GM21447 (cell line): ENCODE measurements around the gene SLC25A53.
"Not testable (repeated sequence)": the region's sequence is repeated elsewhere in the genome, so short reads cannot be mapped to it uniquely, and the experiment has no call there.

Experiments
- ATAC-seq: cut with Tn5 transposase; IDR thresholded peaks from one replicate; pipeline ENCODE4 v1.9.1; 2021; ENCODE audit not compliant: unreplicated experiment

SLC25A53 gene

GRCh38 chrX:104134583-104135261 lies 22.1 kb downstream of the SLC25A53 start:
- ATAC-seq, result no peak

GRCh38 chrX:104130808-104131207 lies 26.0 kb downstream of the SLC25A53 start:
- ATAC-seq, result no peak

GRCh38 chrX:104126856-104127255 lies 30.0 kb downstream of the SLC25A53 start:
- no peak for ATAC-seq

DNA sequence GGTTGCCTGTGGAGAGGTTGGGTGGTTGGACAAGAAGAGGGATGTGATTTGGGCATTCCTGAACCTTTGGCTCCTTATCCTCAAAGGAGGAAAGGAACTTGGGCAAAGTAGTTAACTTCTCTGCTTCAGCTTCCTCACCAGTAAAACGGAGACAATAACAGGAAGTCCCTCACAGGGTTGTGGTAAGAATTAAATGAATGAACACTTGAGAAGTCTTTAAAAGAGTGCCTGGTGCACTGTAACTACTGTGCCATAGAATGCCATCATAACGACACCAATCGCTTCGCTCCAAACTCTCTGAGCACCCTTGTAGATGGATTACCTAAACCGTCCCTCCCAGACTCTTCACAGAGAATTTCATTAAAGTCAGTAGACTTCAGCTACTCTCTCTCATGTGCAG lies 34.0 kb downstream of the SLC25A53 start:
- peak; percentile 58 for ATAC-seq

DNA sequence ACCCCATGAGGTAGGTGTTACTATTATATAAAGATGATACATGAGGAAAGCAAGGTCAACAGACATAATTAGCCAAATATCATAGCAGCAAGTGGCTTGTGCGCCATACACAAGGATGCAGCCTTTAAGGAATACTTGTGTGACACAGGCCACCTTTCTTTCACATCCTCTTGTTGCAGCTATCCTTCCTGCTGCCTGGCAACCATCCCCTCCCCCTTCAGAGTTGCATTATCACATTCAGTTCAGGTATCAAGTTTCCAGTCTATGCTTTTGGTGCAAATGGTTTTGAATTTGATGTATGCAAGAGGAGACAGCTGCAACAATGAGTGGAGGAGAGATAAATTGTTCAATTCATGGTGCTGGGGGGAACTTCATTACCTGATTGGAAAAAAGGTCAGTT lies 38.0 kb downstream of the SLC25A53 start:
- ATAC-seq, result no peak

GRCh38 chrX:104117759-104118158 lies 39.0 kb downstream of the SLC25A53 start:
- no peak for ATAC-seq

DNA sequence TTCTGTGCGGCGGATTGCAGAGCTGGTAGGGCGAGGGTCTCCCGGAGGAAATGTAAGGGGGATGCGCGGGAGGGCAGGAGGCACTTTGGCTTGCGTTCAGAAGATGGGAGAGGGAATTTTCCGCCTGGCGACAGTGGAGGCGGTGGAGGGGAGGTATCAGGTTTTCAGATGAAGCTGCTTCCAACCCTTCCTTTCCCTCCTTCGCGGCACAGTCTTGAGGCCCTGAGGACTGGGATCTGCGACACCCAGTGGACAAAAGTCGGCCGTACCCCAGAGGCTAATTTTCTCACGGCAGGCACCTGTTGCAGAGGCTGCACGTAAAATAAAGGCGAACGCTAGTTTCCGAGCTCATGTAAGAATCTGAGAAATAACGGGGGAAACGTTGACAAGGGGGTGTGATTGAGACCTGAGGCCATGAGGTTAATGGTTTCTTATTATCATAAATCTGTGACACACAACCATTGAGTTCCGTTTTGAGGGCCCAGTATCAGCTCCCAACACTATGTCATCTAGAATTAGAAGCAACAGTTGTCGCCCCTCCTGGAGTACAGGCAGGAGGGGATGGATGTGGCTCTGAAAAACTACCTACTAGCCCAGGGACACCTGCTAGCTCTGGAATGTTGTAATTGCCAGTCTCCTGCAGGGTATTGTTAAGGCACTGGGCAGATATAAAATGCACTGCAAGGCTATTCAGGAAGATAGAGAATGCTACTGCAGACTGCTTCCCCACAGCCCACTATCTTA lies 43.4 kb downstream of the SLC25A53 start:
- peak; percentile 55 for ATAC-seq

DNA sequence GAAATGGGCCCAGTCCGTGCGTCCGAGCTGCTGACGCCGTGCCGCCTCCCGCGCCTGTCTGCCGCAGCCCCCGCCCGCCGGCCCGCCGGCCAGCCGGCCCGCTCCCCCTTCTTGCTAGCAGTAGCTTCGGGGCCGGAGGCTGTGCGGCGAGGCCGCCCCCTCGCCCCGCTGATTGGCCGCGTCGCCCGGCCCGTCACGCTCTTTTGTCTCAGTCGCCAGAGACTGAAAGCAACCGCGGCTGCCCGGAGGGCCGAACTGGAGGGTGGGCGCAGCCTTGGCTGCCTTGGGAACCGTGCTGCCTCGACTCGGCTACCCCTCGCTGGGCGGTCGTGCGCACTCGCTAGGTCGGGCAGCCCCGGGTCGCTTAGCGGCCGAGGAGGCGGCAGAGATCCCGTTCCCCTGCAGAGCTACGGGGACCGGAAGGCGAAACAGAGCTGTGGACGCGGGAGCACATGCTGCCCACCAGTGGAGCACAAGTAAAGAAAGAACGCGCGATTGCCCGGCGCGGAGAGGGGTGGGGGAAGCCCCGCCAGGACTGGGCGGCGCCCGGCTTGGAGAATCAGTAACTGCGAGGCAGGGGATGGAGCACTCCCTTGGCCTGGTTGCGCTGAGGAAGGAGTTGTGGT lies 44.4 kb downstream of the SLC25A53 start, which contains the start of gene ZCCHC18:
ZCCHC18 (plus strand) TSS at position 198 of the 626 bp plus-strand sequence. CDS start 1,589 bp downstream, outside the sequence.
- ATAC-seq, result peak; percentile 62

GRCh38 chrX:104110491-104111240 lies 46.1 kb downstream of the SLC25A53 start:
- ATAC-seq, result peak; percentile 49

GRCh38 chrX:104108955-104109354 lies 47.9 kb downstream of the SLC25A53 start:
- ATAC-seq, result no peak

DNA sequence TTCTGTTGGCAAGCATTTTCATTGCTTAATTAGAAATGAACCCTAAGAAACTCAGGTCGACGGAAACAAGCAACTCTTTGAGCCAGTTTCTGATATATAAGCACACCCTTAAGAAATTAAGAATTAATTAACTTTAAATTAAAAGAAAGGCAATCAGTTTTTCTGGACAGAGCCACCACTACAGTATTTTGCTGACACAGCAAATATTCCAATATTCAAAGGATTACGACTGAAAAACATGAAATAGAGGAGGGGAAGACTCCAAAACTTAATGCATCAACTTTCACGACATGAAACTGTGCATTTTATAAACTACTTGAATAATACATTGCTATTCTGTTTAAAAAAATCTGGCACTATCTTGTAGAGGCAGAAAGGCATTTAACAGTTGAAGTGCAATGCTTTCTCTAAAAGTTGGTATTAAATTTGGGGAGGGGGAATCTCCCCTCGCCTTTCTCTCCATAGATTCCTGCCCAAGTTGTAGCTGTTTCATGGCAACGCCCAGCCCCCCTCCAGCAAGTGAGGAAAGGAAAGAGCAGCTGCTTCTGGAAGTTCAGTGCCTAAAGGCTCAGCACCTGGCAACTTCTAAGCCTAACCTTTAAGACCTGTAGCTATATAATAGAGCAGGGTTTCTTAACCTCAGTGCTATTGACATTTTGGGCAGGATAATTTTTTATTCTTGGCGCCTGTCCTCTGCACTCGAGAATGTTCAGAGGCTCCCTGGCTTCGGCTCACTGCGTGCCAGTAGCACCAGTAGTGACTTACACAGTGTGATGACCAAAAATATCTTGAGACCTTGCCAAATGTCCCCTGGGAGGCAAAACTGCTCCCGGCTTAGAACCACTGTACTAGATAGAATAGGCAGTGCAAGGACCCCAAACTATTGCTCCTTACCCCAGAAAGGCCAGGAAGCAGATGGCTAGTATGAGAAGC lies 51.2 kb downstream of the SLC25A53 start:
- no peak for ATAC-seq

DNA sequence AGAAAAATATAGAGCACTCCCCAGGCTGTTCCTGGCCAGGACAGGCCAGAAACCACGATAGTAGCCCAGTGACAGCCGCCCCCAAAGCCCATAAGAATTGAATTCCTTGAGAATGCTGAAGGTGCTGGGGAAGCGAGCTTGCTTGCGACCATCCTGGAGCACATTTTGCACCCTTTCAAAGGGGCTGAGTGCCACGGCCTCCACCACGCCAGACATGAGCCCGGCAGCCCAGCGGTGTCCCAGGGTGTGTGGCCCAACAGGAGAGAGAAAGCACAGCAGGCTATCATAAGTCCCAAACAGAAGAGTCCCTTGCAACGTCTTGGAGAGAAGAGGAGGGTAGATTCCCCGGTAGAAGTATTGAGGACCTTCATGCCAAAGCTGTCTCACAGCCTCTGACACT lies 52.1 kb downstream of the SLC25A53 start:
- no peak for ATAC-seq

DNA sequence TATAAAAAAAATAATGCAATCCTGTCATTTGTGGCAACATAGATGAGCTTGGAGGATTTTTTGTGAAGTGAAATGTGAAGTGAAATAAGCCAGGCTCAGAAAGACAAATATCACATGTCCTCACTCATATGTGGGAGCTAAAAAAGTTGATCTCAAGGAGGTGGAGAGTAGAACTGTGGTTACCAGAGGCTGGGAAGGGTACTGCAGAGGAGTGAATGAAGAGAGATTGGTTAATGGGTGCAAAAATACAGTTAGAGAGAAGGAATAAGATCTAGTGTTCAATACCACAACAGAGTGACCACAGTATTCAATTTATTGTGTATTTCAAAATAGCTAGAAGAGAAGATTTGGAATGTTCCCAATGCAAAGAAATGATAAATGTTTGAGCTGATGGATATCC lies 57.9 kb downstream of the SLC25A53 start:
- ATAC-seq, result no peak

DNA sequence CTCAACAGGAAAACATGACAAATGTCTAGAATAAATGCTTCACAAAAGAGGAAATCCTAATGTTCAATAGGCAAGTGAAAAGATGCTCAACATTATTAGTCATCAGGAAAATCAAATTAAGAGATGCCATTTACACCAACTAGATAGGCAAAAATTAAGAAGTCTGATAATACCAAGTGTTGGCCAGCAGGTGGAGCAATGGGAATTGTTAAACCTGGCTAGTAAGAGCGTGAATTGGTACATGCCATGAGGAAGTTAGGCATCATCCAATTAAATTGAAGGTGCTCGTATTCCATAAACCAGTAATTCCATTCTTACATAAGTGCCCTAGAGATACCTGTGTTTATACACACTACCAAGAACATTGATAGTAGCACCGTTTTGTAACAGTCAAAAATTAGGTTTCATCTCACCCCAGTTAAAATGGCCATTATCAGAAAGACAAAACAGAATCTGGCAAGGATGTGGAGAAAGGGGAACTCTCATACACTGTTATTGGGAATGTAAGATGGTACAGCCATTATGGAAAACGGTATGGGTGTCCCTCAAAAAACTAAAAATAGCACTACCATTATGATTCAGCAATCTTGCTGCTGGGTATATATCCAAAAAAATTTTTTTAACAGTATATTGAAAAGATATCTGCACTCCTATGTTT lies 58.5 kb downstream of the SLC25A53 start:
- ATAC-seq, result peak; percentile 75

- ATAC-seq, result no peak
Observed at GRCh38 chrX:104085919-104086318, 70.9 kb downstream of the SLC25A53 start.

- ATAC-seq, result no peak
Observed at GRCh38 chrX:104085477-104085876, 71.3 kb downstream of the SLC25A53 start.

DNA sequence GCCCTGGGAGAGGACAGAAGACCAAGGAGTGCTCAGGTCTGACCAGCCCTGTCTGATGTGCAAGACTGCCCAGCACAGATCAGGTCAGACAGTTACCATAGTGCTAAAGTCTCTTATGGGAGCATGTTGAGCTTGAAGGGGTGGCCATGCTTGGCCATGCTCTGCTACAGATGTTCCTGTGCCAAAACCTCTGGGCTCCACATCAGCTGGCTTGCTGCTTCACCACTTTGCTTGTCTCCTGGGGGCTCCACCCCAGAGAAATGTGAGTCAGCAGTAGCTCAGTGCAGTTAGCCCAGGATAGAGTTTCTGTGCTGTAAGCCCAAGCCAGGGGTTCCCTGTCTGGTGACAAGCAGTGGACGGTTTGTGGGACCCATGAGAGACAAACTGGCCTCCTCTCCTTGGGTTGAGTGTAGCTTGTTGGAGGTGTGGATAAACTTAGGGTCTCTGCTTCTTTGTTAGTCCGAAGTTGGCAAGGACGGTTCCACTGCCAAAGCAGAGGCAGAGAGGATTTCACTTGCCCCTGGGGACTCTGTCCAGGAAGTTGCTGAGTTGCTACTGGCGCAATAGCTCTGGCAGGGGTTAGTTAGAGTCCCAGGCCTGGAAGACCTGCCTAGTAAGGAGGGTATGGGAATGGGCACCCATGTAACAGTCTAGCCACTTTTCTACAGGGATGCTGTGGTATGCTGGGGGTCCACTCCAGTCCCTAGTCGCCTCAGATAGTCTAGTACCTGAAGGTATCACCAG lies 72.1 kb downstream of the SLC25A53 start:
- no peak for ATAC-seq

DNA sequence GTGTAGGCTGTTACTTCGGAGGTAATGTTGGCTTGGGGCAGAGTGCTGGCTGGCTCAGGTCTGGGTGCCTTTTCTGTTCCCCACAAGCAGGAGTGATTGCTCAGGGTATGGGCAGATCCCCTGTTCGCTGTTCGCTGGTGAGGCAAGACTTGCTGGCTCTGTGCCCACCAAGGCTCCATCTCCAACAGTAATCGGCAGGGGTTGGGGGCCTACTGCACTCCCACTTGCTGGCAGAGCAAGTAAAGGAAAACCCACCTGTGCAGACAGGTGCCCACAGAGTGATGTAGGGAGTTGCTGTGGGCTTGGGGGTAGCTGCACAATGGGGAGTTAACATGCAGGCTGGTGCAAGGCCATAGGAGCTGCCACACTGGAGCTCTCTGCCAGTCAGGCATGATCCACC lies 72.7 kb downstream of the SLC25A53 start:
- no peak for ATAC-seq

DNA sequence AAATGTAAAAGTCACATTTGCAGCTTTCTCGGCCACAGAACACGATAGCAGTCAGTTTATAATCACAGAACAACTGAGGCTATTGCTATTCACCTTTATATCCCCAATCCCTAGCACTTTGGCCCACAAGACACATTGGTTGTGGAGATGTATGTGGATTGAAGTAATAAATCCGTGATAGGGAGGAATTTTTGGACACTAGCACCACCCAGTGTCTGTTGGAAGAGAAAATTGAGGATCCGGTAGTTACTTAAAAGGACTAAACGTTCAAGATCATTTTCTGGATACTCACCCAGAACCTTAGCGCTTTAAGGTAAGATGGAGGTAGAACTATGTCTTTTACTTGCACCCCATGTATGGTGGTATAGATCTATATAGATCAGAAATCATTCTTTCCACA lies 79.0 kb downstream of the SLC25A53 start:
- ATAC-seq, result not testable (repeated sequence)
